ENCODE results near the gene ZNF687.

Gene ZNF687

GRCh38 chr1:151282883-151283725 lies 1.0 kb downstream of the ZNF687 start:
- DNase-seq = no peak

GRCh38 chr1:151284013-151284577 lies 2.0 kb downstream of the ZNF687 start:
- no peak for DNase-seq

GRCh38 chr1:151286619-151287340 lies 4.7 kb downstream of the ZNF687 start:
- DNase-seq = no peak

GRCh38 chr1:151287341-151287699 lies 5.2 kb downstream of the ZNF687 start:
- no peak for DNase-seq

- no peak for DNase-seq
These were observed 5.8 kb downstream of the ZNF687 start for GRCh38 chr1:151287767-151288500.

GRCh38 chr1:151288502-151288901 lies 6.4 kb downstream of the ZNF687 start:
- no peak for DNase-seq

GRCh38 chr1:151289080-151289935 lies 7.2 kb downstream of the ZNF687 start:
- no peak for DNase-seq

- DNase-seq = no peak
These were observed 8.1 kb downstream of the ZNF687 start for GRCh38 chr1:151289991-151290708.

- no peak for DNase-seq
These were observed 8.7 kb downstream of the ZNF687 start for GRCh38 chr1:151290709-151291303.

- DNase-seq = no peak
These were observed 10.3 kb downstream of the ZNF687 start for GRCh38 chr1:151292207-151293030.

- no peak for DNase-seq
These were observed 11.0 kb downstream of the ZNF687 start for GRCh38 chr1:151293093-151293492.

- DNase-seq = no peak
These were observed 12.8 kb downstream of the ZNF687 start for GRCh38 chr1:151294742-151295462.

GRCh38 chr1:151309811-151310323 lies 27.8 kb downstream of the ZNF687 start:
- no peak for DNase-seq

GRCh38 chr1:151311011-151311410 lies 28.9 kb downstream of the ZNF687 start:
- DNase-seq = no peak

- peak; percentile 87 for DNase-seq
These were observed 29.7 kb downstream of the ZNF687 start for GRCh38 chr1:151311589-151312331.

- DNase-seq = no peak
These were observed 30.3 kb downstream of the ZNF687 start for GRCh38 chr1:151312411-151312810.

- no peak for DNase-seq
These were observed 30.7 kb downstream of the ZNF687 start for GRCh38 chr1:151312826-151313225.

GRCh38 chr1:151313501-151313900 lies 31.4 kb downstream of the ZNF687 start:
- DNase-seq = no peak

All from NK-92 treated with Interleukin-12 subunit alpha and Interleukin-12 subunit beta, amount 100 ng/mL, for 24 hours (cell line).